ENCODE data around the gene SLC1A3.

SLC1A3 gene

GRCh38 chr5:36611520-36612274 is 5.3 kb downstream of the SLC1A3 start:
- H4K20me1 ChIP-seq (ENCODE audit: insufficient read depth, low read length): no peaks in the 10 kb centered on the region
- no peaks in the 10 kb centered on the region for H3F3A ChIP-seq (ENCODE audit: insufficient read depth, low read length)
- no peak overlapping the region for H3K4me2 ChIP-seq (ENCODE audit: low read depth, low read length)
- no peaks in the 10 kb centered on the region for H3K9me2 ChIP-seq (replicated peaks; ENCODE audit: insufficient read depth, low read length)
- H3K27ac ChIP-seq (ENCODE audit: low read length): no peak overlapping the region
- TF ChIP-seq EZH2phosphoT487 (IDR thresholded peaks at IDR 0.05; ENCODE audit: low read length): no peak
- TF ChIP-seq CTCF (IDR thresholded peaks at IDR 0.05; ENCODE audit: low read length): no peak
- no peak for TF ChIP-seq EZH2 (optimal IDR thresholded peaks at IDR 0.05; ENCODE audit: low read depth, low read length)
- no peak overlapping the region for H3K9ac ChIP-seq (ENCODE audit: low read length)
- no peak overlapping the region for H2AFZ ChIP-seq (ENCODE audit: low read length)
- H3K27me3 ChIP-seq (replicated peaks; ENCODE audit: insufficient read depth, low read length): no peaks in the 10 kb centered on the region
- no peak overlapping the region for H3K4me3 ChIP-seq (ENCODE audit: low read length)
- no peaks in the 10 kb centered on the region for H3K36me3 ChIP-seq (replicated peaks; ENCODE audit: insufficient read depth, low read length)
- H3K9me3 ChIP-seq (replicated peaks; ENCODE audit: insufficient read depth, low read length): no peaks in the 10 kb centered on the region
- no peaks in the 10 kb centered on the region for H3K79me2 ChIP-seq (ENCODE audit: low read length)
- no peak for DNase-seq
- no peaks in the 10 kb centered on the region for H3K4me1 ChIP-seq (ENCODE audit: low read length)

GRCh38 chr5:36613241-36613640 is 6.8 kb downstream of the SLC1A3 start:
- Histone ChIP-seq H3K4me2 (ENCODE audit: low read depth, low read length) (no peak overlapping the region), H3K9ac (ENCODE audit: low read length) (no peak overlapping the region), H3K4me3 (ENCODE audit: low read length) (no peak overlapping the region), H3K9me2 (replicated peaks; ENCODE audit: insufficient read depth, low read length) (no peaks in the 10 kb centered on the region), H3K36me3 (replicated peaks; ENCODE audit: insufficient read depth, low read length) (no peaks in the 10 kb centered on the region), H3K9me3 (replicated peaks; ENCODE audit: insufficient read depth, low read length) (no peaks in the 10 kb centered on the region), H3K79me2 (ENCODE audit: low read length) (no peaks in the 10 kb centered on the region), H3K27me3 (replicated peaks; ENCODE audit: insufficient read depth, low read length) (no peaks in the 10 kb centered on the region), H3K27ac (ENCODE audit: low read length) (no peak overlapping the region), H4K20me1 (ENCODE audit: insufficient read depth, low read length) (no peaks in the 10 kb centered on the region), H3K4me1 (ENCODE audit: low read length) (no peaks in the 10 kb centered on the region), H3F3A (ENCODE audit: insufficient read depth, low read length) (no peaks in the 10 kb centered on the region), H2AFZ (ENCODE audit: low read length) (no peak overlapping the region)
- TF ChIP-seq EZH2 (optimal IDR thresholded peaks at IDR 0.05; ENCODE audit: low read depth, low read length): no peak
- TF ChIP-seq EZH2phosphoT487 (IDR thresholded peaks at IDR 0.05; ENCODE audit: low read length): no peak
- TF ChIP-seq CTCF (IDR thresholded peaks at IDR 0.05; ENCODE audit: low read length): no peak
- DNase-seq: no peak

- DNase-seq: no peak
These were observed 7.6 kb downstream of the SLC1A3 start for GRCh38 chr5:36613771-36614656.

More at GRCh38 chr5:36613771-36614656, 7.6 kb downstream of the SLC1A3 start:
- H3K27ac ChIP-seq (ENCODE audit: low read length): no peak overlapping the region
- H3K4me3 ChIP-seq (ENCODE audit: low read length): no peak overlapping the region
- H3K4me1 ChIP-seq (ENCODE audit: low read length): no peaks in the 10 kb centered on the region
- no peak overlapping the region for H3K9ac ChIP-seq (ENCODE audit: low read length)
- no peaks in the 10 kb centered on the region for H3K27me3 ChIP-seq (replicated peaks; ENCODE audit: insufficient read depth, low read length)
- H3K79me2 ChIP-seq (ENCODE audit: low read length): no peaks in the 10 kb centered on the region
- no peak overlapping the region for H3K4me2 ChIP-seq (ENCODE audit: low read depth, low read length)
- TF ChIP-seq EZH2 (optimal IDR thresholded peaks at IDR 0.05; ENCODE audit: low read depth, low read length): no peak
- no peak for TF ChIP-seq EZH2phosphoT487 (IDR thresholded peaks at IDR 0.05; ENCODE audit: low read length)
- TF ChIP-seq CTCF (IDR thresholded peaks at IDR 0.05; ENCODE audit: low read length): no peak
- no peaks in the 10 kb centered on the region for H4K20me1 ChIP-seq (ENCODE audit: insufficient read depth, low read length)
- H3K36me3 ChIP-seq (replicated peaks; ENCODE audit: insufficient read depth, low read length): no peaks in the 10 kb centered on the region
- H3K9me2 ChIP-seq (replicated peaks; ENCODE audit: insufficient read depth, low read length): no peaks in the 10 kb centered on the region
- H3K9me3 ChIP-seq (replicated peaks; ENCODE audit: insufficient read depth, low read length): no peaks in the 10 kb centered on the region
- H3F3A ChIP-seq (ENCODE audit: insufficient read depth, low read length): no peaks in the 10 kb centered on the region
- no peak overlapping the region for H2AFZ ChIP-seq (ENCODE audit: low read length)
